ENCODE data around the gene TM9SF2.
A peak's percentile ranks its signal among the peaks of the same experiment; 100 is the strongest.

TM9SF2 gene

DNA sequence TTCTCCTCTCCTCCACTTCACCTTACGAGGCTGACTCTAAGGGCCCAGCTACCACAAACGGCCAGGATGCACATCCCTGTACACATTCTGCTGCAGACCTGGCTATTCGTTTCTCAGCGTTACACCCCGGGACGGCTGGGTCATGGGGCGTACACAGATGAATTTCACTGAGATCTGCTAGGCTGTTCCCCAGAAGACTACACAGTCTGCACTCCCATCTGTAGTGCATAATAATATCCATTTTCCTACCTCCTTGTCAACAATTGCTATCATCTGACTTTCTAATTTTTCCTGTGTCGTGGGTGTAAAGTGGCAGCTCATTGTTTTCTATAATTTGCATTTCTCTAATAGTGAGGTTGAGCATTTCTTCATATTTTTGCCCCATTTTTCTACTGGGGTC is 85.7 kb downstream of the TM9SF2 start:
- Histone ChIP-seq H3K36me3 (ENCODE audit: insufficient read depth, low read length) (no peaks in the 10 kb centered on the region), H3K9me3 (ENCODE audit: low read depth, low read length) (no peaks in the 10 kb centered on the region), H3K27ac (no peak overlapping the region), H3K9ac (ENCODE audit: insufficient read length) (no peak overlapping the region), H3K4me3 (no peak overlapping the region)
- no peak for DNase-seq (ENCODE audit: low read depth, low spot score)
- TF ChIP-seq EZH2 (IDR thresholded peaks at IDR 0.05) (no peak), POLR2AphosphoS5 (IDR thresholded peaks at IDR 0.05; ENCODE audit: borderline replicate concordance, low read depth, low read length) (no peak), FOXP2 (optimal IDR thresholded peaks at IDR 0.05; ENCODE audit: control extremely low read depth, extremely low read length, insufficient read depth) (no peak)

DNA sequence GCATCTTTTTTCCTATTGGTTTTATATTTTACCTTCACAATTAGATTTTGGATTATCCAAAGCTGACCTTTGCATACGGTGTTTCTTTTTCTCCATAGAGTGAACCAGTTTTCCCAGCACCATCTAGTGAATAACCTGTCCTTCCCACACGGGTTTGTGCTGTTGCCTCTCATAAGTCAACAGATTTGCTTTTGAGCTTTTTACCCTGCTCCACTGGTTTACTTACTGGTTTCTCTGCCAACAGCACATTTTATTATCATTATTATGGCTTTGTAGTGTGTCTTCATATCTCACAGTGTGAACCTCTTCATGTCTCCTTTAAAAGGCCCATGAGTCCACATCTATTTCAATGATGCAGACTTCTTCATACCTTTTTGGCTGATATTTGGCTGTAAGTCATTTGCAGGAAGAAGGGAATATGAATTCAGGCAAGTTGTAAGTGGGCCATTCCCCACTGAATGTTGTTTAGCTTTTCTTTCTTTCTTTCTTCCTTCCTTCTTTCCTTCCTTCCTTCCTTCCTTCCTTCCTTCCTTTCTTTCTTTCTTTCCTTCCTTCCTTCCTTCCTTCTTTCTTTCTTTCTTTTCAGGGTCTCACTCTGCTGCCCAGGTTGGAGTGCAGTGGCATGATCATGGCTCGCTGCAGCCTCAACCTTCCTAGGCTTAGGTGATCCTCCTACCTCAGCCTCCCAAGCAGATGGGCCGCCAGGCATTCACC is 86.8 kb downstream of the TM9SF2 start:
- no peak overlapping the region for H3K9ac ChIP-seq (ENCODE audit: insufficient read length)
- no peaks in the 10 kb centered on the region for H3K9me3 ChIP-seq (ENCODE audit: low read depth, low read length)
- no peaks in the 10 kb centered on the region for H3K36me3 ChIP-seq (ENCODE audit: insufficient read depth, low read length)
- no peak overlapping the region for H3K27ac ChIP-seq
- DNase-seq (ENCODE audit: low read depth, low spot score): no peak
- no peak overlapping the region for H3K4me3 ChIP-seq
- TF ChIP-seq POLR2AphosphoS5 (IDR thresholded peaks at IDR 0.05; ENCODE audit: borderline replicate concordance, low read depth, low read length): no peak
- TF ChIP-seq EZH2 (IDR thresholded peaks at IDR 0.05): no peak
- TF ChIP-seq FOXP2 (optimal IDR thresholded peaks at IDR 0.05; ENCODE audit: control extremely low read depth, extremely low read length, insufficient read depth): no peak

DNA sequence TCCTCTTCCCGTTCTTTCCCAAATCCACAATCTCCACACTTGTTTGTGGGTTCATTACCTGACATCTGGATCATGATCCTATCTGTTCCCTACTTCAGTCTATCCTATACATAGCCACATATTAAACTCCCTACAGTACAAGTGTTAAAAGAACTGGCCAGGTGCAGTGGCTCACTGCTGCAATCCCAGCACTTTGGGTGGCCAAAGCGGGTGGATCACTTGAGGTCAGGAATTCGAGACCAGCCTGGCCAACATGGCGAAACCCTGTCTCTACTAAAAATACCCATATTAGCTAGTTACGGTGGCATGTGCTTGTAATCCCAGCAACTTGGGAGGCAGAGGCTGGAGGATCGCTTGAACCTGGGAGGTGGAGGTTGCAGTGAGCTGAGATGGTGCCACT is 88.3 kb downstream of the TM9SF2 start:
- DNase-seq (ENCODE audit: low read depth, low spot score): no peak
- Histone ChIP-seq H3K4me3 (no peak overlapping the region), H3K9me3 (ENCODE audit: low read depth, low read length) (no peaks in the 10 kb centered on the region), H3K36me3 (ENCODE audit: insufficient read depth, low read length) (no peaks in the 10 kb centered on the region), H3K27ac (no peak overlapping the region), H3K9ac (ENCODE audit: insufficient read length) (no peak overlapping the region)
- TF ChIP-seq EZH2 (IDR thresholded peaks at IDR 0.05): no peak
- TF ChIP-seq FOXP2 (optimal IDR thresholded peaks at IDR 0.05; ENCODE audit: control extremely low read depth, extremely low read length, insufficient read depth): no peak
- TF ChIP-seq POLR2AphosphoS5 (IDR thresholded peaks at IDR 0.05; ENCODE audit: borderline replicate concordance, low read depth, low read length): no peak

DNA sequence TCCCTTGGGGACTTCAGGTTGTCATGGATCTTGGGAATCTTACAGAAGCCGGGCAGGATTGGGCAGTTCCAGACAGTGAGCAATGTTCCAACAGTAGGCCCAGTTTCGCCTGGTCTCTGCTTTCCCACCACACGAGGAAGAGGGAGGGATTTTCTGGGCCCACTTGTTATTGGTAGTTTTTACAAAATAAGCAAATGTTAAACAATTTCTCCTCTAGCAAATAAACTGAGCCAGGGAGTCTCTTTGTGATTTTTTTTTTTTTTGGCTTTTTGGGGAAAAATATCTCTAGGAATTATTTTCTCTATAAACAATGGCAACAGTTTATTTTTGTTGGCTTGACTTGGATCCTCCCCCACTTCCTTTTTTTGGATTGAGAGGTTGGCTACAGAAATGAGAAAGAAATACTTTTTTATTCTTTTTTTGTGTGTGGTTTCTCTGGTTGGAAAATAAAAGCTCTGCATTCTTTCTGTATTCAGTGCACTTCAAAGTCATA is 89.3 kb downstream of the TM9SF2 start:
- Histone ChIP-seq H3K9ac (ENCODE audit: insufficient read length) (no peak overlapping the region), H3K27ac (peak overlapping the region; percentile 29; the same call in 1 of the 2 replicates), H3K36me3 (ENCODE audit: insufficient read depth, low read length) (no peaks in the 10 kb centered on the region), H3K9me3 (ENCODE audit: low read depth, low read length) (no peaks in the 10 kb centered on the region), H3K4me3 (no peak overlapping the region)
- no peak for DNase-seq (ENCODE audit: low read depth, low spot score)
- no peak for TF ChIP-seq FOXP2 (optimal IDR thresholded peaks at IDR 0.05; ENCODE audit: control extremely low read depth, extremely low read length, insufficient read depth)
- TF ChIP-seq EZH2 (IDR thresholded peaks at IDR 0.05): no peak
- TF ChIP-seq POLR2AphosphoS5 (IDR thresholded peaks at IDR 0.05; ENCODE audit: borderline replicate concordance, low read depth, low read length): no peak

DNA sequence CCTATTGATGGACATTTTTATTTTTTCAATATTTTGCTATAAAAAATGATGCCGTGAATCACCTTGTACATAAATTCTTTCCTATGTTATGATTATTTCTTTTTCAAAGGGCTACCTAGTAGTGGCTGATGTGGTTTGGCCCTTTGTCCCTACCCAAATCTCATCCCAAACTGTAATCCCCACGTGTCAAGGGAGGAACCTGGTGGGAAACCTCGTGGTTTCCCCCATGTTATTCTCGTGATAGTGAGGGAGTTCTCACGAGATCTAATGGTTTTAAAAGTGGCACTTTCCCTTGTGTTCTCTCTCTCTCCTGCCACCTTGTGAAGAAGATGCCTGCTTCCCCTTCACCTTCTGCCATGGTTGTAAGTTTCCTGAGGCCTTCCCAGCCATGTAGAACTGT is 94.9 kb downstream of the TM9SF2 start:
- Histone ChIP-seq H3K9me3 (ENCODE audit: low read depth, low read length) (no peaks in the 10 kb centered on the region), H3K27ac (no peak overlapping the region), H3K9ac (ENCODE audit: insufficient read length) (no peak overlapping the region), H3K36me3 (ENCODE audit: insufficient read depth, low read length) (no peaks in the 10 kb centered on the region), H3K4me3 (no peak overlapping the region)
- DNase-seq (ENCODE audit: low read depth, low spot score): no peak
- no peak for TF ChIP-seq FOXP2 (optimal IDR thresholded peaks at IDR 0.05; ENCODE audit: control extremely low read depth, extremely low read length, insufficient read depth)
- TF ChIP-seq EZH2 (IDR thresholded peaks at IDR 0.05): no peak
- TF ChIP-seq POLR2AphosphoS5 (IDR thresholded peaks at IDR 0.05; ENCODE audit: borderline replicate concordance, low read depth, low read length): no peak

DNA sequence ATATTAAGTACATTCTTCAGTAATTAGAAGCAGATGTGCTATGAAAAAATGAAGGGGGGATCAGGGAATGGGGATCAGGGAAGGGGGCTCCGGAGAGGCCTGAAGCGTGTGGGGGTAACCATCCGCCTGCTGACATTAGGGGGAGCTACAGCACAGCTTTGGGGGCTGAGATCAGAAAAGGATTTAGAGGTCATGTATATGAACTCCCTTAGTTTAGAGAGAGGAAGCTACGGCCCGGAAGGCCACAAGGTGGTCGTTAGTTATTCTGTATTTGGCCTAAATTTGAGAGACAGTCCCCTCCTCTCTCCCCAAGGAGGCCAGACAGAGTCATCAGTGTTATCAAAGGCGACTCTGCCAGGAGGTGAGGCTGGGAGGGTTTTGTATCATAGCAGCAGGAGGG is 99.0 kb downstream of the TM9SF2 start:
- Histone ChIP-seq H3K4me3 (no peak overlapping the region), H3K36me3 (ENCODE audit: insufficient read depth, low read length) (no peaks in the 10 kb centered on the region), H3K9me3 (ENCODE audit: low read depth, low read length) (no peaks in the 10 kb centered on the region), H3K27ac (no peak overlapping the region), H3K9ac (ENCODE audit: insufficient read length) (no peak overlapping the region)
- DNase-seq (ENCODE audit: low read depth, low spot score): no peak
- TF ChIP-seq FOXP2 (optimal IDR thresholded peaks at IDR 0.05; ENCODE audit: control extremely low read depth, extremely low read length, insufficient read depth) (no peak), EZH2 (IDR thresholded peaks at IDR 0.05) (no peak)

DNA sequence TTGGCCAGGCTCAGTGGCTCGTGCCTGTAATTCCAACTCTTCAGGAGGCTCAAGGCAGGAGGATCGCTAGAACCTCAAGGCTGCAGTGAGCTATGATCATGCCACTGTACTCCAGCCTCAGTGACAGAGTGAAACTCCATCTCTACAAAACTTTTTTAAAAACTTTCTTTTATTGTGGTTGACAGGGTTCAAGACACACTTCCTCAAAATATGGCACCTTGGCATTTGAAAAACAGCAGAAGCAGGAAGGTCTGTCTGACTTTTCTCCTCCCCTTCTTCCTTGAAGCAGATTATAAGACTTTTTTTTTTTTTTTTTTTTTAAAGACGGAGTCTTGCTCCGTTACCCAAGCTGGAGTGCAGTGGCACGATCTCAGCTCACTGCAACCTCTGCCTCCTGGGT is 100.3 kb downstream of the TM9SF2 start:
- H3K9me3 ChIP-seq (ENCODE audit: low read depth, low read length): no peaks in the 10 kb centered on the region

DNA sequence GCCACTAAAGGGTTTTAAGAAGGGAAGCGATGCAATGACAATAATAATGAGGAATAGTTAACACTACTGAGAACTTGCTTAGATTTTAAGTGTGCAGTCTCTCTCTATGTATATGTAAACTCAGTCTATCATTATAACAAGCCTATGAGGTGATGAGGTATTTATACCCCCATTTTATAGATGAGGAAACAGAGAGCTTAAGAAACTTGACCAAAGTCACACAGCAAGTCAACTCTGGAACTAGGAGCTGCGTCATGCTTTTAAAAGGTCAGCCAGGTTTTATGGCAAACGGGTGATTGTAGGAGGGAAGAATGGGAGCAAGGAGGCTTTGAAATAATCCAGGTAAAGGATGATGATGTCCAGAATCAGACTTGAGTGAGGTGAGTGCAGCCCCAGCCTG is 103.4 kb downstream of the TM9SF2 start:
- Histone ChIP-seq H3K9ac (ENCODE audit: insufficient read length) (no peak overlapping the region), H3K4me3 (no peak overlapping the region), H3K36me3 (ENCODE audit: insufficient read depth, low read length) (no peaks in the 10 kb centered on the region), H3K27ac (no peak overlapping the region), H3K9me3 (ENCODE audit: low read depth, low read length) (no peaks in the 10 kb centered on the region)
- TF ChIP-seq FOXP2 (optimal IDR thresholded peaks at IDR 0.05; ENCODE audit: control extremely low read depth, extremely low read length, insufficient read depth) (no peak), POLR2AphosphoS5 (IDR thresholded peaks at IDR 0.05; ENCODE audit: borderline replicate concordance, low read depth, low read length) (no peak)
- DNase-seq (ENCODE audit: low read depth, low spot score): no peak

More for the DNA sequence above, 100.3 kb downstream of the TM9SF2 start:
- no peak for DNase-seq (ENCODE audit: low read depth, low spot score)
- Histone ChIP-seq H3K27ac (no peak overlapping the region), H3K36me3 (ENCODE audit: insufficient read depth, low read length) (no peaks in the 10 kb centered on the region), H3K9ac (ENCODE audit: insufficient read length) (no peak overlapping the region), H3K4me3 (no peak overlapping the region)
- TF ChIP-seq POLR2AphosphoS5 (IDR thresholded peaks at IDR 0.05; ENCODE audit: borderline replicate concordance, low read depth, low read length) (no peak), EZH2 (IDR thresholded peaks at IDR 0.05) (no peak), FOXP2 (optimal IDR thresholded peaks at IDR 0.05; ENCODE audit: control extremely low read depth, extremely low read length, insufficient read depth) (no peak)
